H1 (cell line): Measurements from ENCODE around the gene DENND6B. TPM values are rescaled to one million over a fixed set of nuclear protein-coding genes. Genes with fewer than 3 reads are reported as not detected.

Experiments
- CTCF ChIA-PET: fragments of 300-600 bp; sonication (Branson Sonifier 250); formaldehyde crosslinking; loops from one replicate; lab custom pipeline; 2021; ENCODE audit not compliant: partially characterized antibody; lab: Charles Lee
- POLR2A ChIA-PET: fragments of 300-600 bp; sonication (Branson Sonifier 250); formaldehyde crosslinking; loops from one replicate; lab custom pipeline; 2021; ENCODE audit warnings: inconsistent platforms; ENCODE audit not compliant: partially characterized antibody; lab: Charles Lee
- DNase-seq, 2 experiments: peaks; one replicate each; pipeline versions ENCODE4 v3.0.0 to v3.0.0-alpha.2; 2010 to 2022; ENCODE audit warnings: low spot score in 2 of 2, low read depth in 1 of 2, mixed read lengths in 1 of 2
- FAIRE-seq: peaks from 2 replicates; lab custom pipeline; 2011; peaks lifted over from hg19 to GRCh38; lab: Jason Lieb, UNC
- H2AFZ ChIP-seq: 2 replicates; pipeline ENCODE4 v1.8.1; 2012; ENCODE audit warnings: low read length, inconsistent platforms
- H2AK5ac ChIP-seq: 2 replicates; pipeline ENCODE4 v1.6.1; 2013; ENCODE audit warnings: low read depth, low read length
- H2BK120ac ChIP-seq: replicated peaks from 2 replicates; pipeline ENCODE3; 2013; ENCODE audit warnings: low read depth, low read length, inconsistent platforms
- H2BK12ac ChIP-seq: 2 replicates; pipeline ENCODE4 v1.6.1; 2013; ENCODE audit warnings: low read depth, low read length
- H2BK15ac ChIP-seq: 2 replicates; pipeline ENCODE4 v1.6.1; 2013; ENCODE audit warnings: low read length
- H2BK20ac ChIP-seq: 2 replicates; pipeline ENCODE4 v1.6.1; 2013; ENCODE audit warnings: low read length
- H2BK5ac ChIP-seq: 2 replicates; pipeline ENCODE4 v1.6.1; 2013; ENCODE audit warnings: low read depth, low read length
- H3K14ac ChIP-seq: 2 replicates; pipeline ENCODE4 v1.6.1; 2013; ENCODE audit warnings: inconsistent platforms; ENCODE audit not compliant: insufficient read length
- H3K18ac ChIP-seq: 2 replicates; pipeline ENCODE4 v1.6.1; 2013; ENCODE audit warnings: low read length; ENCODE audit errors: extremely low read depth
- H3K23ac ChIP-seq: 2 replicates; pipeline ENCODE4 v1.6.1; 2013; ENCODE audit warnings: inconsistent platforms; ENCODE audit not compliant: insufficient read length
- H3K23me2 ChIP-seq: 2 replicates; pipeline ENCODE4 v1.6.1; 2013; ENCODE audit warnings: low read depth, low read length
- H3K27ac ChIP-seq: 2 replicates; pipeline ENCODE4 v1.6.1; 2011; ENCODE audit warnings: low read depth, low read length, inconsistent platforms
- H3K27me3 ChIP-seq, 4 experiments: replicated peaks in 1 of 4; 1 replicate in 1 of 4; 2 replicates in 3 of 4; pipeline versions ENCODE4 v1.6.1 to v1.8.1; 2011 to 2013; ENCODE audit warnings: low read length in 3 of 4, mild to moderate bottlenecking in 3 of 4, inconsistent platforms in 2 of 4, mixed read lengths in 2 of 4, moderate library complexity in 1 of 4; ENCODE audit not compliant: control insufficient read depth in 3 of 4, insufficient read depth in 3 of 4; ENCODE audit errors: extremely low read depth in 1 of 4
- H3K36me3 ChIP-seq, 4 experiments: 2 replicates each; pipeline versions ENCODE4 v1.6.1 to v1.8.1; 2011 to 2013; ENCODE audit warnings: mild to moderate bottlenecking in 4 of 4, low read length in 3 of 4, moderate library complexity in 2 of 4, control low read depth in 1 of 4, inconsistent platforms in 1 of 4; ENCODE audit not compliant: insufficient read depth in 4 of 4, control insufficient read depth in 2 of 4
- H3K4ac ChIP-seq: replicated peaks from 2 replicates; pipeline ENCODE3; 2013; ENCODE audit warnings: low read length, low read depth, mixed read lengths, inconsistent platforms; ENCODE audit not compliant: insufficient read length
- H3K4me1 ChIP-seq, 4 experiments: replicated peaks in 1 of 4; 1 replicate in 1 of 4; 2 replicates in 3 of 4; pipeline versions ENCODE4 v1.6.1 to v1.8.1; 2011 to 2013; ENCODE audit warnings: low read length in 3 of 4, inconsistent platforms in 2 of 4, mixed read lengths in 1 of 4; ENCODE audit not compliant: insufficient read depth in 4 of 4, control insufficient read depth in 3 of 4
- H3K4me2 ChIP-seq, 2 experiments: 2 replicates each; pipeline versions ENCODE4 v1.6.1 to v1.8.1; 2011 to 2013; ENCODE audit warnings: low read depth in 2 of 2, low read length in 2 of 2, control low read depth in 1 of 2, inconsistent platforms in 1 of 2, mild to moderate bottlenecking in 1 of 2; ENCODE audit not compliant: insufficient read depth in 1 of 2
- H3K4me3 ChIP-seq, 4 experiments: fragments of 200-600, 300-600 bp in 1 of 4; sonication (generic), shearing (Covaris generic), sonication (Bioruptor Twin) in 1 of 4; 2 replicates each; pipeline versions ENCODE4 v1.5.1 to v1.8.1; 2011 to 2016; ENCODE audit warnings: low read length in 4 of 4, low read depth in 3 of 4, control low read depth in 2 of 4, inconsistent platforms in 2 of 4, mild to moderate bottlenecking in 2 of 4, mixed read lengths in 1 of 4, moderate library complexity in 1 of 4; ENCODE audit not compliant: insufficient read depth in 2 of 4; ENCODE audit errors: extremely low read depth in 1 of 4
- H3K56ac ChIP-seq: replicated peaks from 2 replicates; pipeline ENCODE3; 2013; ENCODE audit warnings: low read depth, mild to moderate bottlenecking, mixed read lengths, low read length, inconsistent platforms; ENCODE audit not compliant: insufficient read length
- H3K79me1 ChIP-seq: 2 replicates; pipeline ENCODE4 v1.6.1; 2013; ENCODE audit warnings: low read depth, low read length, control low read depth
- H3K79me2 ChIP-seq, 2 experiments: 2 replicates each; pipeline versions ENCODE4 v1.6.1 to v1.8.1; 2012 to 2013; ENCODE audit warnings: low read length in 2 of 2, mild to moderate bottlenecking in 2 of 2, inconsistent platforms in 1 of 2; ENCODE audit not compliant: insufficient read depth in 2 of 2, control insufficient read depth in 1 of 2
- H3K9ac ChIP-seq, 4 experiments: replicated peaks in 1 of 4; 1 replicate in 1 of 4; 2 replicates in 3 of 4; pipeline versions ENCODE4 v1.6.1 to v1.8.1; 2011 to 2013; ENCODE audit warnings: low read depth in 3 of 4, low read length in 3 of 4, control low read depth in 2 of 4, mild to moderate bottlenecking in 2 of 4, moderate library complexity in 2 of 4, inconsistent platforms in 1 of 4; ENCODE audit errors: extremely low read depth in 1 of 4
- H3K9me3 ChIP-seq, 2 experiments: 2 replicates each; pipeline versions ENCODE4 v1.6.1 to v1.8.1; 2012 to 2013; ENCODE audit warnings: mild to moderate bottlenecking in 2 of 2, moderate library complexity in 2 of 2, control low read depth in 1 of 2, inconsistent platforms in 1 of 2, low read depth in 1 of 2, low read length in 1 of 2, mixed read lengths in 1 of 2; ENCODE audit not compliant: insufficient read depth in 2 of 2
- H4K20me1 ChIP-seq, 2 experiments: replicated peaks in 1 of 2; 2 replicates each; pipeline versions ENCODE3 to v1.8.1; 2011 to 2013; ENCODE audit warnings: inconsistent platforms in 2 of 2, low read length in 2 of 2, mild to moderate bottlenecking in 1 of 2; ENCODE audit not compliant: insufficient read depth in 2 of 2, control insufficient read depth in 1 of 2
- H4K5ac ChIP-seq: 2 replicates; pipeline ENCODE4 v1.6.1; 2013; ENCODE audit warnings: low read length, low read depth, mixed read lengths, inconsistent platforms; ENCODE audit not compliant: insufficient read length
- H4K8ac ChIP-seq: 2 replicates; pipeline ENCODE4 v1.8.0; 2013; ENCODE audit warnings: mild to moderate bottlenecking, moderate library complexity, low read length, inconsistent platforms; ENCODE audit not compliant: insufficient read depth; ENCODE audit errors: extremely low read depth
- H4K91ac ChIP-seq: replicated peaks from 2 replicates; pipeline ENCODE3; 2013; ENCODE audit warnings: low read length, mixed read lengths, inconsistent platforms; ENCODE audit not compliant: insufficient read length
- KDM5A ChIP-seq: fragments of 200-600 bp; IDR thresholded peaks from 2 replicates; pipeline ENCODE4 v1.7.1; 2012; ENCODE audit warnings: mild to moderate bottlenecking, low read length, inconsistent platforms, mixed read lengths
- MAX ChIP-seq: IDR thresholded peaks from 2 replicates; pipeline ENCODE4 v1.6.1; 2012; ENCODE audit warnings: inconsistent platforms
- WGBS, 2 experiments: shearing (Covaris generic) in 1 of 2; methylation state at CpG; one replicate each; pipeline versions ENCODE4 v1.1.6 to v1.1.7; 2013 to 2015; ENCODE audit warnings: low lambda C conversion rate in 2 of 2, mixed read lengths in 2 of 2, inconsistent platforms in 1 of 2, low coverage in 1 of 2, missing lambda C conversion rate in 1 of 2; ENCODE audit not compliant: insufficient replicate concordance in 2 of 2, insufficient coverage in 1 of 2, insufficient read length in 1 of 2; ENCODE audit errors: extremely low coverage in 1 of 2, missing lambda C conversion rate in 1 of 2; 5-methylcytosine and 5-hydroxymethylcytosine counted together
- polyA plus RNA-seq, 7 experiments: library from polyadenylated mRNA; depleted of rRNA in 3 of 7; stranded (reverse) in 5 of 7; unstranded in 2 of 7; fragments of >200 nt in 5 of 7; fragments of 200-250 nt in 2 of 7; gene quantifications; 1 replicate in 5 of 7; 2 replicates in 1 of 7; 4 replicates in 1 of 7; pipeline versions ENCODE4 v1.2.1 to v1.2.3, GENCODE V29; 2011 to 2013; ENCODE audit warnings: missing spikeins in 2 of 7, mixed read lengths in 2 of 7
- total RNA-seq: library from RNA; stranded (reverse); fragmentation: NEBNext Ultra II Directional; extraction: Animal tissue kit (Norgen Biotek cat#: 25700); gene quantifications from 2 replicates; pipeline ENCODE4 v1.2.1, GENCODE V29; 2021

Gene DENND6B
- total and polyA plus RNA-seq, 2 of the 8 experiments (the other 6 are each of a cell fraction or from before 2014, with no cell fraction given): 1.1 to 1.9 TPM

GRCh38 chr22:50281384-50281760 lies 45.4 kb downstream of the DENND6B start:
- Histone ChIP-seq H2BK120ac (no peak overlapping the region), H2BK20ac (no peak overlapping the region), H4K20me1 (peaks cover 0 to 10% of the 10 kb centered on the region in 2 experiments), H3K36me3 (peaks cover 26 to 87% (median 45%) of the 10 kb centered on the region in 4 experiments), H3K4me1 (peaks cover 0 to 2% (median 0%) of the 10 kb centered on the region in 4 experiments; a peak in 2 of 7 replicates), H2BK5ac (no peak overlapping the region), H3K4me3 (no peak overlapping the region), H4K5ac (no peak overlapping the region), H3K27me3 (no peaks in the 10 kb centered on the region), H3K79me2 (no peaks in the 10 kb centered on the region), H3K79me1 (no peaks in the 10 kb centered on the region), H3K9ac (no peak overlapping the region), H2BK12ac (no peak overlapping the region), H3K23ac (no peak overlapping the region), H3K4me2 (no peak overlapping the region), H3K27ac (no peak overlapping the region), H2AK5ac (no peak overlapping the region), H3K9me3 (peaks cover 3 to 12% of the 10 kb centered on the region in 2 experiments; a peak in 3 of 4 replicates), H4K8ac (no peak overlapping the region), H2AFZ (no peak overlapping the region), H3K4ac (no peak overlapping the region), H2BK15ac (no peak overlapping the region), H3K18ac (no peak overlapping the region), H3K23me2 (no peaks in the 10 kb centered on the region), H4K91ac (no peak overlapping the region), H3K14ac (no peak overlapping the region), H3K56ac (no peak overlapping the region)
- TF ChIP-seq MAX (no peak), KDM5A (no peak)
- ChIA-PET POLR2A (interaction anchor here (1.0 to 1.2 kb wide), 3 partner anchors 12 to 161 kb away, joined by 3 to 6 read pairs (median 4); no protein-coding TSS in a partner anchor), CTCF (interaction anchor here (1.2 to 3.5 kb wide), 4 partner anchors 9 to 60 kb away, joined by 3 to 11 read pairs (median 5); no protein-coding TSS in a partner anchor)
- no peak for DNase-seq
- no peak for FAIRE-seq
- 92% methylated on average over 33 of the region's 36 CpGs; no CpG with 5 or more reads in 1 of the 2 experiments for WGBS, 2 experiments
